Activated CD4-positive, alpha-beta T cell treated with anti-CD3 and anti-CD28 coated beads, Interleukin-2, Interleukin-4, amounts not matched to agents 100 ng/mL and 50 ng/mL, durations not matched to agents 16 hours and 8 hours (primary cell): ENCODE measurements around the gene CAPRIN2.

Experiments used
- DNase-seq: peaks from one replicate; pipeline ENCODE4 v3.0.0-alpha.2; 2020; ENCODE audit warnings: low spot score

Gene CAPRIN2, protein sequence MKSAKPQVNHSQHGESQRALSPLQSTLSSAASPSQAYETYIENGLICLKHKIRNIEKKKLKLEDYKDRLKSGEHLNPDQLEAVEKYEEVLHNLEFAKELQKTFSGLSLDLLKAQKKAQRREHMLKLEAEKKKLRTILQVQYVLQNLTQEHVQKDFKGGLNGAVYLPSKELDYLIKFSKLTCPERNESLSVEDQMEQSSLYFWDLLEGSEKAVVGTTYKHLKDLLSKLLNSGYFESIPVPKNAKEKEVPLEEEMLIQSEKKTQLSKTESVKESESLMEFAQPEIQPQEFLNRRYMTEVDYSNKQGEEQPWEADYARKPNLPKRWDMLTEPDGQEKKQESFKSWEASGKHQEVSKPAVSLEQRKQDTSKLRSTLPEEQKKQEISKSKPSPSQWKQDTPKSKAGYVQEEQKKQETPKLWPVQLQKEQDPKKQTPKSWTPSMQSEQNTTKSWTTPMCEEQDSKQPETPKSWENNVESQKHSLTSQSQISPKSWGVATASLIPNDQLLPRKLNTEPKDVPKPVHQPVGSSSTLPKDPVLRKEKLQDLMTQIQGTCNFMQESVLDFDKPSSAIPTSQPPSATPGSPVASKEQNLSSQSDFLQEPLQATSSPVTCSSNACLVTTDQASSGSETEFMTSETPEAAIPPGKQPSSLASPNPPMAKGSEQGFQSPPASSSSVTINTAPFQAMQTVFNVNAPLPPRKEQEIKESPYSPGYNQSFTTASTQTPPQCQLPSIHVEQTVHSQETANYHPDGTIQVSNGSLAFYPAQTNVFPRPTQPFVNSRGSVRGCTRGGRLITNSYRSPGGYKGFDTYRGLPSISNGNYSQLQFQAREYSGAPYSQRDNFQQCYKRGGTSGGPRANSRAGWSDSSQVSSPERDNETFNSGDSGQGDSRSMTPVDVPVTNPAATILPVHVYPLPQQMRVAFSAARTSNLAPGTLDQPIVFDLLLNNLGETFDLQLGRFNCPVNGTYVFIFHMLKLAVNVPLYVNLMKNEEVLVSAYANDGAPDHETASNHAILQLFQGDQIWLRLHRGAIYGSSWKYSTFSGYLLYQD

DNA sequence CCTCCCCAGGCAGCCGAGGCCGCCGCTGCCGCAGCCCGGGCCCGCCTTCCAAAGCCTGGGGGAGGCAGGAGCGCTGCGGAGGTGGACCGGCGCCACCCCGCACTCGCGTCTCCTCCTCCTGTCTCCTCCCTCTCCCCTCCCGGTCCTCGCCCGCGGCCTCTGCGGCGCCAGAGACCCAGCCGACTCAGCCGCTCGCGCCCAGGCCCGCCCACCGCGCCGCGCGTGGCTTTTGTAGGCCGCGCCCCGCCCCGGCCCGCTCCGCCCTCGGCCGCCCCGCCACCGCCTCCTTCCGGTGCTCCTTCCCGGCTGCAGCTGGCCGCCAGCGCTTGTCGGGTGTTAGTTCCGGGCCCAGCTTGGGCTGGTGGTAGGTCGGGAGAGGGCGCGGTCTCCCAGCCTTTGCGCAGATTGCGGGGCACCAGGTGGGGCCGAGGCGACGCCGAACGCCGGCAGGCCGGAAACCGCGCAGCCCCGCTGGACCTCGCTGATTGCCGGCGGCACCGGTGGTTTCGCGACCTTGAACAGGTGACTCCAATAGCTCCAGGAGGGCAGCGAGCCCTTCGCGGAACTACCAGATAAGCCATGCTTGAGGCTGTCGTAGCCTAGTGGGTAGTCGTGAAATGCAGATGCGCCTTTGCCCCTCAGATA is at the start of gene CAPRIN2:
Gene CAPRIN2, minus strand, starts transcription at position 202 of the 645 bp plus-strand sequence. CDS start 1,431 bp downstream, outside the sequence.
- DNase-seq = peak; percentile 94

DNA sequence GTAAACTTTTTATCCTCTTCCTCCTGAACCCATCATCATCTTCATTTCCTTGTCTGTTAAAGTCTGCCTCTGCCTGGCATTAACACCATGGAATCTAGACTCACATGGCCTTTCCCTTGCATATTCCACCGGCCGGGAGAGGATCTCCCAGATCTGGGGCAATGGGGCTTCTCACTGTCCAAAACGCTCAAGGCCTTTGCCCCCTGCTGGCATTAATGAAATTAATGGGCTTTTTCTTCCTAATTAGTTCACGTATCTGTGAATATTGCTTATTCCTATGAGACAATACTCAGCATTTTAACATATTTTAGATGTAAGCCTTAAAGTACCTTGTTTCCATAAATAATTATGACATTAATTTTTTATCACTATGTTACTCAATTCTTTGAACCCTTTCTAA is 42.9 kb upstream of the CAPRIN2 start:
- DNase-seq = no peak

DNA sequence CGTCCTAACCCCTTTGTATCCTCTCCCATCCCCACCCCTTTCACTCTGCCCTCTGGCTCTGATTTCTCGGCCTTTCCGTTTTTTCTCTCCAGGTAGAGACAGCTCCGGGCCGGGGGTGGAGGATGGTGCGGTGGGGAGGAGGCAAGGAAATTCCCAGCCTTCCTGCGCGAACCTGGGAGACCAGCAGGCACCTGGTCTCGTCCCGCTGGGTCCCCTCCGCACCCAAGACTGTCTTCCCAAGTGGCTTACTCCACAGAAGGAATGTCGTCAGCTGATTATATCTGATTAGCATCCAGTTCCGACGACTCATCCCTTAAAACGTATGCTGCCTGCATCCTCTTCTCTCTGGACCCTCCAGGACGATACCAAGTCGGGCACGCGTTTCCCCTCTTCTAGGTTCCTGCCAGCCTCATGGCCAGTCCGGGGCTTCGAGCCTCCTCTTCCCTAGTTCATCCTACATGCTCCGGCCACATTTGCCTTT is 42.2 kb upstream of the CAPRIN2 start:
- DNase-seq = no peak

DNA sequence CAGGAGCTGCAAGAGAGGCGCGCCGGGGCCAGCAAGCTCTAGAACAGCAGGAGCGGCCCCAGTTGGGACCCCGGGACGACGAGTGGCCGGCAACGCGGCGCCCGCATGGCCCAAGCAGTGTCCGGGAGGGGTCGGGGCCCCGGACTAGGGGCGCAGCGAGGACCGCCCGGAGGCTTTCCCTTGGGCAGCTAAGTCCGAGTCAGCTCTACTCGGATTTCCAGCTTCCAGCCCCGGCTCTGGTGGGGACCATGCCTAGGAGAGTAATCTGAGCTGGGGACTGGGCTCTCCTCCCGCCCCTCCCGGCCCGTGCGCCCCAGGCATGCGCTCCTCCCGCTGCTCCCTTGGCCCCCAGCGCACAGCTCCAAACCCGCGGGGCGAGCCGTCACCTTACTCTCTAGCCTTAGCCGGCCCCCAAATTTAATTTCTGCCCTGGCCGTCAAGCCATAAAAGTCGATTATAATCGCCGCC is 41.6 kb upstream of the CAPRIN2 start:
- DNase-seq = no peak

DNA sequence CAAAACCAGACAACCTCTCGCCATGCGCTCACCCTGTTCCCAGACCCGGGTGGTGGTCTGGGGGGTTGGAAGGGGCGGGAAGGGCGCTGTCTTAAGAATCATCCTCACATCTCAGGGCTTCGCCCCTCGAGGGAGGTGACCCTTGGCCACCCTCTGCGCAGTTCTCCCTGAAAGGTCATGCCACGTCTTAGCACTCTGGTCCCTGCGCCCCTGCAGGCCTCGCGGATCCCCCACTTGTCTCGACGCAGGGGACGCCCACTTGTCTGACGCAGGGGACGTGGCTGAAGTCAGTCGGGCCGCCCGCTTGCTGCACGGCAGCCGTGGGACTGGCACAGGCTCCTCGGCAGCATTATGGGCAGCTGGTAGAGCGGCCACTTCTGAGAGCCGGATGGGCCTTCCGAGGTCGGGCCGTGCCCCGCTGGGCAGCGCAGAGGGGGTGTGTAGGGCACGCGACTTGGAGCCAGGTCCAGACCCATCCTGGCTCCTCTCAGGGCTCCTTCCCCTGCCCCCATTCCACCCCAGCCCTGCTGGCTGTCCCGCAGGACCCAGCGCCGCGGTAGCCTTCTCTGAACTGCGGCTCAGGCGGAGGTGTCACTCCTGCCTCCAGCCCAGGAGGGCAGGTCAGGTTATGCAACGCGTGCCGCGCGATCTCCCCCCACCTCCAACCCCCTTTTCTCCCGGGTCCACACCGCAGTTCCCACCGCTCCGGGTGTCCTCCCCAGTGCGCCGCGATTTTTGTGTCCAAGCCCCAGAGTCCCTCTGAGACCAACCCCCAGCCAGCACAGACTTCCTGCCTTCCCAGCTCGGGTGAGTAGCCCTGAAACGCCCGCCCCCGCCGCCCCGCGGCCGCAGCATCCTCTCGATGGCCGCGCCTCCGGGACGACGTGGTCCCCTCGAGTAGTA is 40.9 kb upstream of the CAPRIN2 start:
- DNase-seq = peak; percentile 57

DNA sequence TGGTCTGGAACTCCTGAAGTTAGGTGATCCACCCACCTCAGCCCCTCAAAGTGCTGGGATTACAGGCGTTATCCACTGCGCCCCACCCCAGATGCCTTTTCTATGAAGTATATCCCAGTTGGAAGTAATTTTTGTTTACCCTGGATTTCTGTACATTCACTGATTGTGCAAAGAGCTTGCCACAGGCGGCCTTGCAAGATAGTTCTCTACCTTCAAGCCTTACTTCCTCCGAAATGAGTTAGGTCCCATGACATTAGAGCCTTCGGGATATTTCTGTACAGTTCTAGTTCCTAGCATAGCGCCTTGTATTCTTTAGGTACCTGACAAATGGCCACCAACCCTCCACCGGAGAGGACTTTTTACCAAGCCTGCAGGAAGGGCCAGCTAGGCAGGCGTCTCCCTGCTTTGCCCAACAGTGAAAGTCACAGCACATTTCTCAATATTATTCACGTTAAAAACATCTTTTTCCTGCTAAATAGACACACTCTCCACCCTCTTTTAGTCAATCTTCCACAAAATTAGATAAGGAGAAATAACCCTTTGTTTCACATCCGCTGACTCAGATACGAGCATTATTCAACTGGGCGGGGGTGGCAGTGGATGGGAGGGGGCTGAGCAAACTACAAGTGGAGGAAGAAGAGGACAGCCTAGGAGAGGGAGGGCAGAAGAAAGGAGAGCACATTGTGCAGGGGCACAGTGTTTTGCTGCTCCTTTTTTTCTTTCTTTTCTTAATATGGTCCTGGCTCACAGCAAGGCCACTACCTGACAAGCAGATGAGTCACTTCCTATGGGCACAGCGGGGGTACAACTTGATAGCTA is 40.0 kb upstream of the CAPRIN2 start:
- peak; percentile 25 for DNase-seq

DNA sequence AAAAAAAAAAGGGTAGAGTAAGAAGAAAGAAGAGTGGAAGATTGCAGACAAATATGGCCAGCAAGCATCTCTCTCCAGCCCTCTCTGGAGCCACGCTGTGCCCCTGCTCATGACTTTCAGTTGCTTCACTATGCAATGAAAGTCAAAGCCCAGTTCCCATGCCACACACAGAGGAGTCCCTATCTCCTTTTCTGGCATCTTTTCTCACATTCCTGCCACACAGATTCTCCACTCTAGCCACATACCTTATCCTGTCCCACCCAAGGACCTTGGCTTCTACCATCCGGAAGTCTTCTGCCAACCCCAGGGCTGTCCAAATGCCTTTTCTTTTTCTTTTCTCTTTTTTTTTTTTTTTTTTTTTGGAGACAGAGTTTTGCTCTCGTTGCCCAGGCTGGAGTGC is 39.3 kb upstream of the CAPRIN2 start:
- no peak for DNase-seq

DNA sequence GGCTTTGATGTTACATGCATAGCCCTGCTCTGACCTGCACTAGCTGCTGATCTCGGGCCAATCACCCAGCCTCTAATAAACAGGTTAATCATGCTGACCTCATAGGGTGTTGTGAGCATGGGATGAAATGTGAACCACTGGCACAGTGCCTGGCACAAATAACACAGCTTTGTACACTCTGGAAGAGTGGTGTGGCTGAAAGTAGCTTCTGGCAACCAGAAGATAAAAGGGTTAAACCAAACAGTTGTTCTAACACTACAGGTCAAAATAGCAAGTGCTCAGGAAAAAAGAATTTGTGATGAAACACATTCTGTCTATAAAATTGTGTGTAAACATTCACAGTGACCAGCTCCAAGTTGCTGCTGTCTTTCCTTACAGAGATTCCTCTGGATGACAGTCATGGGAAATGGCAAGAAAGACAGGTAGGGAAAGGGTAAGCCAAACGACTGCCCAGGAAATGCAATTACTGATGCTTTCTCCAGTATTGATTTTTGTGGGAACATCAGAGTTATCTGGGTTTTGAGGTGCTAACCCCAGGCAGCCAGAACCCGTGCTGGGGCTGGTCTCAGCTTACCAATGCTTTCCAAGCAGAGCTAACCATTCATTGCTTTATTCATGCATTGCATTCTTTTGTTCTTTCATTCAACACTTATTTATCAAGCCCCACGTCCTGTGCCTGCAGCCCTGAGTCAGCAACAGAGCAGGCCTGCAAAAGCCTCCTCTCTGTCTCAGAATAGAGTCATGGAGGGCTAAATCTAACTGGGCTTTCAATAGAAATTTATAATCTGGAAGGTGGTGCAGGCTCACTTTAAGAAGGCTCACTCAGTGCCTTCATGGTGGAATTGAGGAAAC is 38.1 kb upstream of the CAPRIN2 start:
- no peak for DNase-seq

DNA sequence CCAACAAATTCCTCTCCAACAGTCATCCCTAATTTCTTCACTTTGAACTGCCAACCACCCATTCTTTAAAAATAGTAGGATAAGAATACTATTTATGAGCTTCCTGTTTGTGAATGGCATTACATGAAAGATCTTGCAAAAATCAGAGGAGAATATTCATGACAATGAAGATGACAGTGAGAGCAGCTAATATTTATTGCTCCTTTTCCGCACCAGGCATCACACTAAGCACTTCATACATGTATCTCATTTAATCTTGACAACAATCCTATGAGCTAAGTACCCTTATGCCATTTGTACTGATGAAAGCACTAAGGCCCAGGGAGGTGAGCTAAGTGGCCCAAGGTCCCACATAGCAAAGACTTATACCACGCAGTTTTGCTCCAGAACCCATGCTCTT is 37.3 kb upstream of the CAPRIN2 start:
- DNase-seq = no peak

DNA sequence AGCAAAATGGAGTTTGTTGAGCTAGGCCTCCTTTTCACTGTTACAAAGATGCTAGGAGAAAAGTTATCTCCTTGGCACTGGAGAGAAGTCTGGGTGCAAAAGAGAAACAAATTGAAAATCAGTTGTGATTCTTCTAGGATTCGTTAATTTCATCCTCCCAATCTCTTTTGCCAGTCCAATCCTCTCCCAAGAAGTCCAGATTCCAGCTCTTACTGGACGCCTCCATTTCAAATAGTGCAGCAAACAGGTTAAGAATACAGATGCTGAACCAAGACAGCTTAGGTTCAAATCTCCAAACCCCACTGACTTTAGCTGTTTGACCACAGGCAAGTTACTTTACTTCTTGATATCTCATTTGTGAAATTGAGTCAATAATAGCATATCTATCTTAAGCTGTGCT is 34.0 kb upstream of the CAPRIN2 start:
- DNase-seq = no peak

DNA sequence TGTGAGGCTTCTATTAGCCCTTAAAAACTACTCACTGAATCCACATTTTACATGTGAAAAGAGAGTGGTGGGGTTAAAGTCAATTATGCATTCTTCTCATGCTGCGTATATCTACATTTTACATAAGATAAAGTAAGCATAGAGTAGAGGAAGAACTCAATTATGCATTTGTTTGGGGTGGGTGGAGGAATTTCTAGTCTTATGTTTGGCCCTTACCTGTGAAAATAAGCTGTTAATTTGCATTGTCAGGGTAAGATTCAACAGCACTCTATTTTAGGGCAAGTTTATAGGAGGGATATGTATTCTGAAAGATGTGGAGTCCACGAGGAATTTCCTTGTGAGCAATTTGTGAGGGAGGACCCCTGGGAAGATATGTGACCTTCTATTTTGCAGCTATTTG is 30.9 kb upstream of the CAPRIN2 start:
- no peak for DNase-seq

DNA sequence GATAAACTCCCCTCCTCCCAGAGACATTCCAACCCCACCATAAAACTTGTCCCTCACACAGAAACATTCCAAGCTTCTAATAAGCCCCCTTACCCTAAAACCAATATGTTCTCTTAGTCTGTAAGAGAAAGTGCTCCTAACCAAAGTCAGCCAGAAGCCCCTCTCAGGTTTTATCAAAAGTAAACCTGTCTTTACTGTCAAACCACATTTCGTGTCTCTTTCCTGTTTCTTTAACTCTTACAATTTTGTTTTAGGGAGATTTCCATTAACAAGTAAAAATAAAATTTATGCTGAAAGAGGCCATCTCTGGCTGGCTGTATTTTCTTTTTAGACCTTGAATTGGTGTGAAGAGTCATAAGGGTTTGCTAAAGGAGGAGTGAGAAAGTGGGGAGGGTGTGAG is 29.8 kb upstream of the CAPRIN2 start:
- DNase-seq = no peak

DNA sequence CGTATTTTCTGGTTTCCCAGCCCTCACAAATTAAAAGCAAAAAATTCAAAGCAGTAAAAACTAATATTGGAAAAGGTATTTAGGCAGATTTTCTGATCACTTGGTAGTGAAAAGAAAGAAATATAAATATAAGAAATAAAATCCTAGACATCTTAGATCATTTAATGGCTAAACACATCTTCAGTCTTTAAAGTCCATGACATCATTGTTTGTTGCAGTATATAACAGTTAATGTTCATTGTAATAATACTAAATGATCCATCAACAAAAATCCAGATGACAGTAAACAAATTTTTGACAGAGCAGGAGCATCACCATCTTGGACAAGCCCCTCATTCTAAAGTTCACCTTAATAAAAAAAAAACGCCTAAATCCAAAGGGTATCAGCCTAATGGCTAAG is 29.2 kb upstream of the CAPRIN2 start:
- no peak for DNase-seq

DNA sequence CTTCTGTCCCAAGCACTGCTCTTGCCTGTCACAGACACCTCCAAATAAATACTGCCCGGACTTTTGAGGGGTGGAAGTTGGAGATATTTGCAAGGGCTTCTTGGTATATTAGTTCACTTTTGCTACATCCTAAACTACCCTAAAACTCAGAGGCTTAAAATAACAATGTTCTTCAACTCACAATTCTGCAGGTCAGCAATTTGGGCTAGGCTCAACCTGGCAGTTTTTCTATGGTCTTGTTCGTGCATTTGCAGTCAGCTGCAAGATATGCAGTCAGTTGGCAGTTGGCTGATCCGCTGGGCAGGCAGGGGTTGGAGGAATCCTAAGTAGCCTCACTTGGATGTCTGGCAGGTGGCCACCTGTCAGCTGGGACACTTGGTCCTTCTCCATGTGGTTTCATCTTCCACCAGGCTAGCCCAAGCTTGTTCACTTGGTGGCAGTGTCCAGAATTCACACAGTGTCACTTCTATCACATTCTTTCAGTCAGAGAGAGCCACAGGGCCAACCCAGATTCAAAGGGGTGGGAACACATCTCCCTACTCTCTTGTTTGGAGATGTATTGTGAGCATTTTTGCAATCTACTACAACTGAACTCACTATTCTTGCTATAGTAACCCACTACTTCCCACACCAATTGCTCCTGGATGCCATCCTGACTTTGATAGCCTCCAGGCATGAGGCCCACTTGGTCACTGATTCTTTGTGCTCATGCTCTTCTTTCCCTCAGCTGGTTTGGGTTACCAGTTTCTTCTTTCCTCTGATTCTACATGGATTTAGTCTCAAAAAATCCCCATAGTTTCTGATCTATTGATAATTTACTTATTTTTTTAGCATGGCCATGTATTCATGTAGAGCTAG is 27.8 kb upstream of the CAPRIN2 start:
- DNase-seq = no peak

DNA sequence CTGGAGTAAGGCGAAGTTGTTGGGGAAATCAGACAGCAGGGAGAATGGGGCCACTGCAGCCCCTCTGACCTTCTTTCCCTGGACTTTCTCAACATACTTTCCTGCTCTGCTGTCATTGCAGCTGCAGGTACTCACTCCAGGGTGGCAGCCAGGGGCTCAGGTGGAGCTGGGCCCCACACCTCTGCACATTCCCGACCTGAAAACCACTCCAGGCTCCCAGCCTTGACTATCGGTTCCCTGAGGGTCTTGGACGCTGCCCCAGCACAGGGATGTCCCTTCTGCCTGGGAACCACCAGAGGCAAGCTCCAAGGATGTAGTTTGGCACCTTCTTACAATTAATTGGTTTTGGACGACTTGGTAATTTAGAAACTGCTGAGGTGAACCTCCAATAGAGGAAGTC is 24.8 kb upstream of the CAPRIN2 start:
- no peak for DNase-seq

DNA sequence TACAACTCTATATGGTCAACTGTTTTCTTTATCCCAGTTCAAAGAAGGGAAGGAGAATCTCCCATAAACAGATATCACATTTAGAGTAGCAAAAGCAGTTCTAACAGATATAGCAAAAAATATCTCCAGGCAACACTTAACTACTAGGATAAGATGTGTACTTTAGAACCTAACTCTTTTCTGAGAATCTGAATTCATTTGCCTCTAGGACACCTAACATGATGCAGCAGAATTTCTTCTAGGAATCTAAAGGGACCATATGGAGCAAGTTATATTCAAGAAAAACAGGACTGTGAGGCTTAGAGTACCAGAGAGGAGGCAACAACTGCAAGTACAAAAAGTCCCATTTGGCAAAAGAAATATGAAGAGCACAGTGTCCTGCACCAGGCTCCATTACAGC is 24.4 kb upstream of the CAPRIN2 start:
- DNase-seq = no peak

DNA sequence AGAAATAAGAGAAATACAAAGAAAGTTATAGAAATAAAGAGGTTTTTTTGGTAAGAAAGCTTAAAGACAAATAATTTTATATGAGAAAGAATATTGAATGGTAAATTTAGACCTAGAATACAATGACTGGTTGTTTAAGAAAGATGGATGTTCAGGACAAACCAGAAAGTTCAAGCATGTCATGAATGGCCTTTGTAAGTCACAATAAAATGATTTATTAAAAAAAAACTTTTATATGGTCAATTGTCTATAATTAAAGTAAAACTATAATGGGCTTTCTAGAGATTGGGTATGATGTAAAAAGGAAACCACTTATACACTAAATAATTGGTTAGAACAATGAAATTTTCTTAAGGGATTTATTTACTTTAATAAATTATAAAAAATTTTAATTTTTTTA is 19.8 kb upstream of the CAPRIN2 start:
- DNase-seq = no peak

DNA sequence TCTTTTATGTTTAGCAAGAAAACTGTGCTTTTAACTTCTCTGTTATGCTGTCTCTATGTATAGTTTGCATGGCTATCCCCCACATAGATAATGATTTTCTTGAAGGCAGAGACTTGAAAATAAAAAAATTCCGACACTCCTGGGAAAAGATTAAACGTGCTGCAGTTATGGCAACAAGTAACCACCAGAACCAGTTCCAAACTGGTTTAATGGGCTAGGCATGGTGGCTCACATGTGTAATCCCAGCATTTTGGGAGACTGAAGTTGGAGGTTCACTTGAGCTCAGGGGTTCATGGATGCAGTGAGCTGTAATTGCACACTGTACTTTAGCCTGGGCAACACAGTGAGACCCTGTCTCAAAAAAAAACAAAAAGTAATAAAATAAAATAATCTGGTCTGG is 15.1 kb upstream of the CAPRIN2 start:
- DNase-seq = no peak
